Glomerular visceral epithelial cell (primary cell): Measurements from ENCODE around the gene DEPDC1B.
A peak's percentile ranks its signal among the peaks of the same experiment; 100 is the strongest.
"Not testable (repeated sequence)": the region's sequence is repeated elsewhere in the genome, so short reads cannot be mapped to it uniquely, and the experiment has no call there.

ENCODE experiments used
- DNase-seq: peaks from one replicate; pipeline ENCODE4 v3.0.0-alpha.2; 2016; ENCODE audit errors: extremely low spot score

Gene DEPDC1B

GRCh38 chr5:60699609-60700415 is at the start of gene DEPDC1B:
Gene DEPDC1B, minus strand, starts transcription at chr5:60700166. Its CDS starts 73 bp downstream, at chr5:60700093.
- peak; percentile 94 for DNase-seq

GRCh38 chr5:60744682-60745081 is 44.7 kb upstream of the DEPDC1B start:
- DNase-seq = no peak

GRCh38 chr5:60743511-60744314 is 43.7 kb upstream of the DEPDC1B start:
- DNase-seq = no peak

- no peak for DNase-seq
Observed at GRCh38 chr5:60740322-60740721, 40.4 kb upstream of the DEPDC1B start.

GRCh38 chr5:60738933-60739332 is 39.0 kb upstream of the DEPDC1B start:
- no peak for DNase-seq

GRCh38 chr5:60738461-60738860 is 38.5 kb upstream of the DEPDC1B start:
- no peak for DNase-seq

- not testable (repeated sequence) for DNase-seq
Observed at GRCh38 chr5:60730858-60731257, 30.9 kb upstream of the DEPDC1B start.

GRCh38 chr5:60727033-60727679 is 27.2 kb upstream of the DEPDC1B start:
- DNase-seq = no peak

GRCh38 chr5:60724126-60724525 is 24.2 kb upstream of the DEPDC1B start:
- DNase-seq = no peak

- DNase-seq = no peak
Observed at GRCh38 chr5:60722416-60722815, 22.4 kb upstream of the DEPDC1B start.

GRCh38 chr5:60719329-60719728 is 19.4 kb upstream of the DEPDC1B start:
- DNase-seq = no peak

- DNase-seq = no peak
Observed at GRCh38 chr5:60718166-60718892, 18.4 kb upstream of the DEPDC1B start.

GRCh38 chr5:60715201-60715928 is 15.4 kb upstream of the DEPDC1B start:
- DNase-seq = not testable (repeated sequence)

- DNase-seq = no peak
Observed at GRCh38 chr5:60712950-60713349, 13.0 kb upstream of the DEPDC1B start.

- DNase-seq = not testable (repeated sequence)
Observed at GRCh38 chr5:60711892-60712291, 11.9 kb upstream of the DEPDC1B start.

- DNase-seq = no peak
Observed at GRCh38 chr5:60710362-60710761, 10.4 kb upstream of the DEPDC1B start.

GRCh38 chr5:60705144-60705543 is 5.2 kb upstream of the DEPDC1B start:
- DNase-seq = no peak

GRCh38 chr5:60703944-60704343 is 4.0 kb upstream of the DEPDC1B start:
- no peak for DNase-seq

- DNase-seq = no peak
Observed at GRCh38 chr5:60701321-60701968, 1.5 kb upstream of the DEPDC1B start.

- no peak for DNase-seq
Observed at GRCh38 chr5:60700416-60700757, 421 bp upstream of the DEPDC1B start.

GRCh38 chr5:60699288-60699608 is 718 bp downstream of the DEPDC1B start:
- no peak for DNase-seq
